Measurements from ENCODE around the gene TASP1. TPM values are rescaled to one million over a fixed set of nuclear protein-coding genes. Genes with fewer than 3 reads are reported as not detected.
A peak's percentile ranks its signal among the peaks of the same experiment; 100 is the strongest.

Gene TASP1
- total RNA-seq, 1 donor from 2014 or later = 9.6 TPM

DNA sequence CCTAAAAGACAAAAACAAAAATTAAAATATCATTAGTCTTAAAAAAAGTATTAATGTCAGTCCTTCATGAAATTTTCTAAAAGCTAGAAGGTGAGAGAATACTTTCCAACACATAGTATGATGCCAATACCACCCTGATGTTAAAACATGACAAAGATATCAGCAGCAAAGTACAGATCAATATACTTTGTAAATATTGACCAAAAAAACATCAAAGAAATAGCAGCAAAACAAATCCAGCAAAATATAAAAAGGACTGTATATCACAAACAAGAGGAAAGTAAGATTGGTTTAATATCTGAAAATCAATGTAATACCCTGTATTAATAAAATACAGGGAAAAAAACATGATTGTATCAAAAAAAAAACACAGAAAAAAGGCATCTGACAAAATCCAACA is 51.4 kb downstream of the TASP1 start:
- Mint-ChIP-seq H3K36me3 (ENCODE audit: low read depth) (peaks cover 23% of the 10 kb centered on the region), H3K27ac (no peak overlapping the region), H3K4me1 (ENCODE audit: low read depth) (no peaks in the 10 kb centered on the region), H3K27me3 (ENCODE audit: low read depth) (no peaks in the 10 kb centered on the region), H3K4me3 (ENCODE audit: low read depth) (no peak overlapping the region), H3K9me3 (peaks cover 16% of the 10 kb centered on the region)
- intact Hi-C loops (cut with micrococcal nuclease) = no loop called here
- no peak for DNase-seq (ENCODE audit: low spot score)

DNA sequence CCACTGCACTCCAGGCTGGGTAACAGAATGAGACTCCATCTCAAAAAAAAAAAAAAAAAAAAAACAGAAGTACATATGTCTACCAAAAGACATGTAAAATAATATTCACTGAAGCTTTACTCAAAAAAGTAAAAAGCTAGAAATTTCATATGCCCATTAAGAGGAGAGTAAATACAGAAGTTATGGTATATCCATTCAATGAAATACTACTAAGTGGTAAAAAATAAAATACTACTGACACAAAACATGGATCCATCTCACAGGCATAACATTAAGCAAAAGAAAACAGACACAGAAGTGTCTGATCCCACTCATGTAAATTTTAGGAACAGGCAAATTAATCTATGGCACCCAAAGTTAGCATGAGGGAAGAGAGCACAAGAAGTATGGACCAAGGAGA is 52.6 kb downstream of the TASP1 start:
- Mint-ChIP-seq H3K4me1 (ENCODE audit: low read depth) (no peaks in the 10 kb centered on the region), H3K36me3 (ENCODE audit: low read depth) (peaks cover 23% of the 10 kb centered on the region), H3K9me3 (peaks cover 16% of the 10 kb centered on the region), H3K4me3 (ENCODE audit: low read depth) (no peak overlapping the region), H3K27me3 (ENCODE audit: low read depth) (no peaks in the 10 kb centered on the region), H3K27ac (no peak overlapping the region)
- intact Hi-C loops (cut with micrococcal nuclease) = no loop called here
- no peak for DNase-seq (ENCODE audit: low spot score)

DNA sequence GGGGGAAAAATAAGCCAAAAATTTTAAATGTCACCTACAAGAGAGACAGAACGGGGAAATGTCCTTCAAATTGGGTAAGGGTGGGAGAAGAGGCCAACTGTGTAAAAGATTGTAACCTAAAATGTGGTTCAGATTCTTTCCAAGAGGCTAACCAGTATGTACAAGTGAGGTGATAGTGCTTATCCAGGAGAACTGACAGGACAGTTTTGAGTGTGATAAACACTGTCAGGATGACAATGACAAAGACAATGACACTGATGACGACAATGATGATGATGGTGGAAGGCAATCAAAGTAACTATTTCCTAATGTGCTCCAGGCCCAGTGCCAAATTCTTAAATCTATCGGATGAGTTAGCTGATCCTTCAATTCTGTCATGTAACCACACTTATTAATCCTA is 57.3 kb downstream of the TASP1 start:
- intact Hi-C loops (cut with micrococcal nuclease) = no loop called here
- H3K4me1 Mint-ChIP-seq (ENCODE audit: low read depth) = no peaks in the 10 kb centered on the region
- H3K36me3 Mint-ChIP-seq (ENCODE audit: low read depth) = peaks cover 28% of the 10 kb centered on the region
- H3K27me3 Mint-ChIP-seq (ENCODE audit: low read depth) = no peaks in the 10 kb centered on the region
- DNase-seq (ENCODE audit: low spot score) = no peak
- H3K9me3 Mint-ChIP-seq = peaks cover 13% of the 10 kb centered on the region
- no peak overlapping the region for H3K4me3 Mint-ChIP-seq (ENCODE audit: low read depth)
- H3K27ac Mint-ChIP-seq = no peak overlapping the region

DNA sequence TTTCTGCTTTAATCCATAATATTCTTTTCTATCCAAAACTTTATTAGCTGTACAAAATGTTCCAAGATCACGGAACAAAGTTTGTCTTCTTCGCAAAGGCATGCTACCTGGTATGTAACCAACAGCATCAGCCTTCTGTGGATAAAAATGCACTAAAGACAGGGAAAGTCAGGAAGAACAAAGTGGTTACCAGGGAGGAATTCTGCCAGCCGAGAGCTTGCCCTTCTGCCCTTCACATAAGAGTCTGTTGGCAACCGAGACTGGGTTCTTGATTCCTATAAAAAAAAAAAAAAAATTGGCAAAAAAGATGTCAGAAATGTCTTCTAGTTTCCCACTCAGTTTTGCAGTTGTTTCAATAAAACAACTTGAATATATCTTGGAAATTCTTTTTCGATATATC is 58.0 kb downstream of the TASP1 start:
- Mint-ChIP-seq H3K36me3 (ENCODE audit: low read depth) (peaks cover 24% of the 10 kb centered on the region), H3K9me3 (peaks cover 9% of the 10 kb centered on the region), H3K4me1 (ENCODE audit: low read depth) (no peaks in the 10 kb centered on the region), H3K4me3 (ENCODE audit: low read depth) (no peak overlapping the region), H3K27ac (no peak overlapping the region), H3K27me3 (ENCODE audit: low read depth) (no peaks in the 10 kb centered on the region)
- intact Hi-C loops (cut with micrococcal nuclease) = no loop called here
- DNase-seq (ENCODE audit: low spot score) = no peak

DNA sequence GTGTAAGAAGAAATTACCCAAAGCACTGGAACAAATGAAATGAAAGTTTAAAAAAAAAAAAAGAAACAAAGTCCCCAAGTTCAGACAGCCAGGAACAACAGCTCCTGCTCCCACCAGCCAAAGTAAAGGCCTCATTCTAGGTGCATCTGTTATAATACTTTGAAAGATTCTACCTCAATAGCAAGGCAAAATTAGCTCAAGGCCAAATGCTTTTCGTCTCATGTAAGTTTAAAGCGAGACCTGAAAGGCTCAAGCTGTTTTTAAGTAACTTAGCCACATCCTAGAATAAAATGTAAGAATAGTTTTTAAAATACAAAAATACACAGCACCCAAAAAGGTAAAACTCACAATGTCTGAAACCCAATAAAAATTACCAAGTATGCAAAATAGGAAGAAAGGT is 64.7 kb downstream of the TASP1 start:
- H3K4me3 Mint-ChIP-seq (ENCODE audit: low read depth) = no peak overlapping the region
- H3K27me3 Mint-ChIP-seq (ENCODE audit: low read depth) = no peaks in the 10 kb centered on the region
- intact Hi-C loops (cut with micrococcal nuclease) = no loop called here
- peaks cover 5% of the 10 kb centered on the region for H3K9me3 Mint-ChIP-seq
- DNase-seq (ENCODE audit: low spot score) = no peak
- H3K4me1 Mint-ChIP-seq (ENCODE audit: low read depth) = no peaks in the 10 kb centered on the region
- peaks cover 6% of the 10 kb centered on the region for H3K36me3 Mint-ChIP-seq (ENCODE audit: low read depth)
- H3K27ac Mint-ChIP-seq = no peak overlapping the region

DNA sequence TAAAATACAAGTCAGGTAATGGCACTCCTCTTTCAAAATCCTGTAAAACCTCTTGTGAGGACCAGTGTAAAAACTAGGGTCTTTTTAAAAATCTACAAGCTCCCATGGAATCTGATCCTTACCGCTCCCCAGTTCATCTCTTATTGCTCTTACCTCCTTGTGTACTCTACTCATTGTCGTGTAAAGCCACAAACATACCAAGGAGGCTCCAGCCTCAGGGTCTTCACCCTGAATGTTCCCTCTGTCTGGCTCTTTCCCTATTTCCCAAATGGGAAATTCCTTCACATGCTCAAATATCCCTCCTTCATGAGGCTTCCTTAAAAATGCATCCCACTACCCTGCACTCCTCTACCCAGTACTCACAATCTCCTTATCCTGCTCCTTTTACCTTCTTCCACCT is 67.1 kb downstream of the TASP1 start:
- Mint-ChIP-seq H3K9me3 (peaks cover 9% of the 10 kb centered on the region), H3K36me3 (ENCODE audit: low read depth) (peaks cover 9% of the 10 kb centered on the region), H3K4me1 (ENCODE audit: low read depth) (no peaks in the 10 kb centered on the region), H3K27me3 (ENCODE audit: low read depth) (no peaks in the 10 kb centered on the region), H3K4me3 (ENCODE audit: low read depth) (no peak overlapping the region), H3K27ac (no peak overlapping the region)
- intact Hi-C loops (cut with micrococcal nuclease) = no loop called here
- no peak for DNase-seq (ENCODE audit: low spot score)

DNA sequence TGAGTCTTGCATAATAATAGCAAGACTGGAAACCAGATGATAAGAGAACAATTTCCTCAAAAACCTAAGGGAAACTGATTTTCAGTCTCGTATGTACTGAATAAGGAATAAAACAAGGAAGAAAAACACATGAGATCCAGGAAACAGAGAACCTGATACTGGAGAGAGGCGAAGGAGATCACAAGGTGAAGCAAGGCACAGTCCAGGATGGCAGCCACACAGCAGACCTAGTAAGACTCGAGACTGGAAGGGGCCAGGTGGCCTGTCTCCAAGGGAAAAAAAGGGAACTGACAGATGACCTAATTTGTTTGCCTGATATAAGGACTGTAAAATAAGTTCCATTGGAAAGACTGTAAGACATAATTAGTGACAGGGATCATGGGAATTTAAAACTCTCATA is 71.1 kb downstream of the TASP1 start:
- no peak for DNase-seq (ENCODE audit: low spot score)
- Mint-ChIP-seq H3K27me3 (ENCODE audit: low read depth) (no peaks in the 10 kb centered on the region), H3K36me3 (ENCODE audit: low read depth) (peaks cover 4% of the 10 kb centered on the region), H3K27ac (no peak overlapping the region), H3K4me3 (ENCODE audit: low read depth) (no peak overlapping the region), H3K9me3 (peaks cover 4% of the 10 kb centered on the region), H3K4me1 (ENCODE audit: low read depth) (no peaks in the 10 kb centered on the region)
- intact Hi-C loops (cut with micrococcal nuclease) = no loop called here

DNA sequence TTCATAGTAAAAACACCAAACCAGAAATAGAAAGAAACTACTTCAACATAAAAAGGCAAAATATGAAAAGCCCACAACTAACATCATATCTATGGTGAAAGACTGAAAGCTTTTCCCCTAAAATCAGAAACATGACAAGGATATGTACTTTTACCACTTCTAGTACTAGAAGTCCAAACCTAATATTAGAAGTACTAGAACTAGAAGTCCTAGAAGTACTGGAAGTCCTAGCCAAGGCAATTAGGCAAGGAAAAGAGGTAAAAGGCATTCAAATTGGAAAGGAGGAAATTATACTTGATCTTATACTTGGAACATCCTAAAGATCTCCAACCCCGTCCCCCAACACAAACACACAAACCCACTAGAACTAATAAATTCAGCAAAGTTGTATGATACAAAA is 74.9 kb downstream of the TASP1 start:
- peaks cover 4% of the 10 kb centered on the region for H3K9me3 Mint-ChIP-seq
- peaks cover 9% of the 10 kb centered on the region for H3K36me3 Mint-ChIP-seq (ENCODE audit: low read depth)
- H3K4me3 Mint-ChIP-seq (ENCODE audit: low read depth) = no peak overlapping the region
- H3K4me1 Mint-ChIP-seq (ENCODE audit: low read depth) = no peaks in the 10 kb centered on the region
- H3K27me3 Mint-ChIP-seq (ENCODE audit: low read depth) = no peaks in the 10 kb centered on the region
- no peak for DNase-seq (ENCODE audit: low spot score)
- intact Hi-C loops (cut with micrococcal nuclease) = no loop called here
- no peak overlapping the region for H3K27ac Mint-ChIP-seq

DNA sequence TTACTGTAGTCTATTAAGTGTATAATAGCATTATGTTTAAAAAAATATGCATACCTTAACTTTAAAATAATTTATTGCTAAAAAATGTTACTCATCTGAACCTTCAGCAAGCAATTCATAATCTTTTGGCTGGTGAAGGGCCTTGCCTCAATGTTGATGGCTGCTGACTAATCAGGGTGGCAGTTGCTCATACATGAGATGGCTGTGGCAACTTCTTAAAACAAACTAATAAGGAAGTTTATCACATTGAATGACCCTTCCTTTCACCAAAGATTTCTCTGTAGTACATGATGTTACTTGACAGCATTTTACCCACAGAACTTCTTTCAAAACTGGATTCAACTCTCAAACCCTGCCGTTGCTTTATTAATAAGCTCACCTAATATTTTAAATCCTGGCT is 84.0 kb downstream of the TASP1 start:
- Mint-ChIP-seq H3K27ac (no peak overlapping the region), H3K9me3 (no peaks in the 10 kb centered on the region), H3K36me3 (ENCODE audit: low read depth) (peaks cover 9% of the 10 kb centered on the region), H3K4me1 (ENCODE audit: low read depth) (peaks cover 1% of the 10 kb centered on the region), H3K27me3 (ENCODE audit: low read depth) (no peaks in the 10 kb centered on the region), H3K4me3 (ENCODE audit: low read depth) (no peak overlapping the region)
- DNase-seq (ENCODE audit: low spot score) = no peak
- intact Hi-C loops (cut with micrococcal nuclease) = no loop called here

DNA sequence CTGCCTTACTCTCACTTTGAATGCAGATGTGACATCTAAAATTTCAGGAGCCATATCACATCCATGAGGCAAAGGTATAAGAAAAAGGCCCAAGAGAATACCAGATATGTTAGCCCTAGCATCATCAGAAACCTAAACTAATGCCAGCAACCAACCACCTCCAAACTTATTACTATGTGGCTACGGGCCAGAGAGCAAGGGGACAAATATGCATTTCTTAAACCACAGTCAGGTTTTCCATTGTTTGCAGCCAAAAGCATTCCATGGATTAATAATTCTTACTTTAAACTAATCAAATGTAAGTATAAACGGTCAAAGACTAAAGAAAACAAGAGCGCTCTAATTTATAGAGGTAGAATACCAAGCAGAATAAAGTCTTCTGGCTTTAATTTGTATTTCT is 84.7 kb downstream of the TASP1 start:
- Mint-ChIP-seq H3K27me3 (ENCODE audit: low read depth) (no peaks in the 10 kb centered on the region), H3K9me3 (no peaks in the 10 kb centered on the region), H3K4me3 (ENCODE audit: low read depth) (no peak overlapping the region), H3K27ac (no peak overlapping the region), H3K36me3 (ENCODE audit: low read depth) (peaks cover 9% of the 10 kb centered on the region), H3K4me1 (ENCODE audit: low read depth) (peaks cover 1% of the 10 kb centered on the region)
- intact Hi-C loops (cut with micrococcal nuclease) = no loop called here
- DNase-seq (ENCODE audit: low spot score) = no peak

DNA sequence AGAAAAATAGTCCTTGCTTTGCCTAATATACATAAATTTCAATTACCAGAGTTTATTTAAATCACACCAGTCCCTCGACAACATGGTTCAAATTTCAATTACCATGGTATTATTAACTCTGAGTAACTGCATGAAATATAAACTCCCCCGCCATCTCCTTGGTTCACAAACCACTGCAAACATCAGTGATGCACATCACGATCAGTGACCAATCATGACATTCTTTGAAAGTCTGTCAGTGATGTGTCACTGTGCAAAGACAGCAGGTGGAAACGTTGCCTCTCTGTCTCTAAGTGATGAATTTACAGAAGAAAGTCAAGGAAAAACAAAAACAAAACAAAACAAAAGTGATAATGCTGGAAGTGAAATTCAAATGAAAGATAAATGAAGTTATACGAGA is 86.7 kb downstream of the TASP1 start:
- intact Hi-C loops (cut with micrococcal nuclease) = no loop called here
- peaks cover 3% of the 10 kb centered on the region for H3K36me3 Mint-ChIP-seq (ENCODE audit: low read depth)
- H3K27ac Mint-ChIP-seq = no peak overlapping the region
- H3K4me1 Mint-ChIP-seq (ENCODE audit: low read depth) = peaks cover 1% of the 10 kb centered on the region
- H3K27me3 Mint-ChIP-seq (ENCODE audit: low read depth) = no peaks in the 10 kb centered on the region
- no peak overlapping the region for H3K4me3 Mint-ChIP-seq (ENCODE audit: low read depth)
- DNase-seq (ENCODE audit: low spot score) = no peak
- no peaks in the 10 kb centered on the region for H3K9me3 Mint-ChIP-seq

DNA sequence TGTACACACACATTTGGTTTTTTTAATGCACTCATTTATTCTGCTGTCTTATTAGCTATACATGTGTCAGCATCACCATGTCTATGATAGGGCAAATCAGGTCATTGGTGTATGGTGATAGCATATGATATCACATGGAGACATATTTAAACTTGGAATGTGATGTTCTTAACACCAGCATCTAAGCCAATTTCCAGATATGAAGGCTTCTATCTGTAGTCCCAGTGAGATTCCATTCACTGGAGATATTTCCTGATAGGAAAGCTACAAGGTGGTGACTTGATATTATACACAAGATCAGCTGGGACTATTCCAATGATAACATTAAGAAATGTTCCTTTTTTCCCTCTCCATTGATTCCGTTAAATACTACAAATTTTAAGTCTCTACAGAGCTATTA is 89.3 kb downstream of the TASP1 start:
- no peaks in the 10 kb centered on the region for H3K9me3 Mint-ChIP-seq
- H3K27ac Mint-ChIP-seq = no peak overlapping the region
- no peak overlapping the region for H3K4me3 Mint-ChIP-seq (ENCODE audit: low read depth)
- peaks cover 5% of the 10 kb centered on the region for H3K4me1 Mint-ChIP-seq (ENCODE audit: low read depth)
- DNase-seq (ENCODE audit: low spot score) = no peak
- intact Hi-C loops (cut with micrococcal nuclease) = loop anchor here (5.0 kb wide), 1 partner anchor 223 kb away; no protein-coding TSS in a partner anchor
- H3K36me3 Mint-ChIP-seq (ENCODE audit: low read depth) = no peaks in the 10 kb centered on the region
- no peaks in the 10 kb centered on the region for H3K27me3 Mint-ChIP-seq (ENCODE audit: low read depth)

DNA sequence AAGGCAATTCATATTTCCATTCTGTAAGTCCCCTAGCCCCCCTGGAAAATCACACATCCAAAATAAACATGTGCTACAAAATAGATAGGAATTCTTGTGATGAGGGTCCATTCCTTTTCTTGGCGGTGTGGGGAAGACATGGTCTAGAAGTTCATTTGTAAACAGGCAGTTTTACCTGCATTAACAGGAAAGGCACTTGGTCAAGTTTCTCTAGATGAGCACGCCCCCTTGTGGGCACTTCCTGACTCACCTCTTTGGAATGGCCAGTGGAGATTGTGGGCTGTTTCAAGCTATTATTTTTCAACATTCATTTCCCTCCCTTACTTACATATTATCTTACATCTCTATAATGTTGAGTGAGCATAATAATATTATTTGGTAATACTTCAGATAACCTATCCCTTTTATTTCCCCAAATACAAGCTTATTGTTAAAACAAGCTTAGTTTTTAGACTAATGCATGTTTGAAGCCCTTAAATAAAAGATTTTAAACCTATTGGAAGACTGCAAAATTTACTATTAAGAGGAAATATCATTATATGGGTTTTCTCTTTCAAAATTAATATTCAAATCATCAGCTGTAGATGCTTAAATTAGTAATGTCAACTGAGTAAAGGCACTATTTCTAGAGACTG is 92.1 kb downstream of the TASP1 start:
- H3K27ac Mint-ChIP-seq = no peak overlapping the region
- no peaks in the 10 kb centered on the region for H3K9me3 Mint-ChIP-seq
- peaks cover 5% of the 10 kb centered on the region for H3K4me1 Mint-ChIP-seq (ENCODE audit: low read depth)
- H3K36me3 Mint-ChIP-seq (ENCODE audit: low read depth) = no peaks in the 10 kb centered on the region
- intact Hi-C loops (cut with micrococcal nuclease) = loop anchor here (1.0 to 5.0 kb wide), 5 partner anchors 88 to 428 kb away; no protein-coding TSS in a partner anchor
- no peak overlapping the region for H3K4me3 Mint-ChIP-seq (ENCODE audit: low read depth)
- DNase-seq (ENCODE audit: low spot score) = peak; percentile 52
- H3K27me3 Mint-ChIP-seq (ENCODE audit: low read depth) = no peaks in the 10 kb centered on the region

DNA sequence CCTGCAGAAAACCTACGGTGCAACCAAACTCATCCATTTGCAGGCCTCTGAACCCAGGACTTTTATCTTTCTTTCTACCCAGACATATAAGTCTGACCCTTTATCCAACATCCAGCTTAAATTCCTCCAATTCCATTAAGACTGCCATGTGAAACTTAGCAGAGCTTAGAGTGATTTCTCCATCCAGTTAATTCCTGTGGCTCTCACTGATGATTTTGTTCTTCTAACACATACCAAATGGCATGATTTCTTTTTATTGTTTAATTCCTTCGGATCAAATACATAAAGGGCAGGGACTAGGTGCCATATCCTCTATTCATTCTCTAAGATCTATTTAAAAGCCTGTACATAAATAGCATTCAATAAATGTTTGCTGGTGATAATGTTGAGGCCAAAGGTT is 92.9 kb downstream of the TASP1 start:
- H3K4me1 Mint-ChIP-seq (ENCODE audit: low read depth) = peaks cover 5% of the 10 kb centered on the region
- intact Hi-C loops (cut with micrococcal nuclease) = loop anchor here (1.0 to 5.0 kb wide), 5 partner anchors 87 to 427 kb away; no protein-coding TSS in a partner anchor
- no peaks in the 10 kb centered on the region for H3K9me3 Mint-ChIP-seq
- H3K4me3 Mint-ChIP-seq (ENCODE audit: low read depth) = no peak overlapping the region
- no peaks in the 10 kb centered on the region for H3K27me3 Mint-ChIP-seq (ENCODE audit: low read depth)
- H3K36me3 Mint-ChIP-seq (ENCODE audit: low read depth) = no peaks in the 10 kb centered on the region
- no peak overlapping the region for H3K27ac Mint-ChIP-seq
- DNase-seq (ENCODE audit: low spot score) = no peak

Measured in activated T-helper 2 cell treated with anti-CD3 and anti-CD28 coated beads, Interferon-gamma antibody, Interleukin-2, Interleukin-4, amounts not matched to agents 10 μg/mL and 5 μg/mL and 100 μg/mL, durations not matched to agents 14 hours and 24 hours and 36 hours (primary cell).